HL-60 (cell line): ENCODE results near the gene SASH3.

ENCODE experiments used
- CTCF ChIP-seq: IDR thresholded peaks from one replicate; pipeline ENCODE4 v1.5.1; 2011; ENCODE audit warnings: low read length, control low read depth, inconsistent platforms; ENCODE audit not compliant: insufficient read depth
- GABPA ChIP-seq: IDR thresholded peaks from 2 replicates; pipeline ENCODE4 v1.6.1; 2012; ENCODE audit warnings: low read depth
- POLR2AphosphoS5 ChIP-seq: IDR thresholded peaks from 2 replicates; pipeline ENCODE4 v1.6.1; 2012; ENCODE audit warnings: low read depth
- TF ChIP-seq, protein P1 (sequence below): IDR thresholded peaks from 2 replicates; pipeline ENCODE4 v1.6.1; 2012; ENCODE audit warnings: low read depth; ENCODE audit not compliant: insufficient replicate concordance

DNA sequence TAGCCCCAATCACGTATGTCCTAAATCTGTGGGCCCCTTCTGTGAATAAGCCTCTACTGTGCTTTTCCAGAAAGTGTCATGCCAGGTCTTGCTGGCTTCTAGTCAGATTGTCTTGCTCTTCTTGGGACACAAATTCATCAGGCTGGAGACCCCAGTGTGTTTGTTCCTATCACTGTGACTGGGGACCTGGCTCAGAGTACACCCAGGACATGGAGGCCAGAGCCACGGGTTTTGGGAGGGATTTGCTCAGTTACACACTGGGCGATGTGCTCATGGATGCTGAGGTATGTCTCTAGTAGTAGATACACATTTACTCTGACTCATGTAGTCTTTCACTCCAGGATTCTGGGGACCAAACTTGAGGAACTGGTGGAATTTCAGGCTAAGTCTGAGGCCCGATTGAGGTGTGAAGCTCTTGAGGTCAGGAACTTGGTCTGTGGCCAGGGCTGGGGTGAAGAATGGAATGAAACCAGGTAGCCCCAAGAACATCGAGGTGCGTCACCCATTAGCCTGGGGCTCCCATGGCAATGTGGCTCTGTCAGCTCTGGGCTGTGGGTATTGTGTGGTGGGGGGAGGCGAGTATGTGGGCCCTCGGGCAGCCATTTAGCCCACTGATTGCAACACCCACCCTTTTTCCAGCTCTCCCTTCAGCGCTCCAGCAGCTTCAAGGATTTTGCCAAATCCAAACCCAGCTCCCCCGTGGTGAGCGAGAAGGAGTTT lies 7.7 kb downstream of the SASH3 start:
- TF ChIP-seq CTCF (no peak), GABPA (no peak), POLR2AphosphoS5 (no peak)
- TF ChIP-seq, protein P1, sequence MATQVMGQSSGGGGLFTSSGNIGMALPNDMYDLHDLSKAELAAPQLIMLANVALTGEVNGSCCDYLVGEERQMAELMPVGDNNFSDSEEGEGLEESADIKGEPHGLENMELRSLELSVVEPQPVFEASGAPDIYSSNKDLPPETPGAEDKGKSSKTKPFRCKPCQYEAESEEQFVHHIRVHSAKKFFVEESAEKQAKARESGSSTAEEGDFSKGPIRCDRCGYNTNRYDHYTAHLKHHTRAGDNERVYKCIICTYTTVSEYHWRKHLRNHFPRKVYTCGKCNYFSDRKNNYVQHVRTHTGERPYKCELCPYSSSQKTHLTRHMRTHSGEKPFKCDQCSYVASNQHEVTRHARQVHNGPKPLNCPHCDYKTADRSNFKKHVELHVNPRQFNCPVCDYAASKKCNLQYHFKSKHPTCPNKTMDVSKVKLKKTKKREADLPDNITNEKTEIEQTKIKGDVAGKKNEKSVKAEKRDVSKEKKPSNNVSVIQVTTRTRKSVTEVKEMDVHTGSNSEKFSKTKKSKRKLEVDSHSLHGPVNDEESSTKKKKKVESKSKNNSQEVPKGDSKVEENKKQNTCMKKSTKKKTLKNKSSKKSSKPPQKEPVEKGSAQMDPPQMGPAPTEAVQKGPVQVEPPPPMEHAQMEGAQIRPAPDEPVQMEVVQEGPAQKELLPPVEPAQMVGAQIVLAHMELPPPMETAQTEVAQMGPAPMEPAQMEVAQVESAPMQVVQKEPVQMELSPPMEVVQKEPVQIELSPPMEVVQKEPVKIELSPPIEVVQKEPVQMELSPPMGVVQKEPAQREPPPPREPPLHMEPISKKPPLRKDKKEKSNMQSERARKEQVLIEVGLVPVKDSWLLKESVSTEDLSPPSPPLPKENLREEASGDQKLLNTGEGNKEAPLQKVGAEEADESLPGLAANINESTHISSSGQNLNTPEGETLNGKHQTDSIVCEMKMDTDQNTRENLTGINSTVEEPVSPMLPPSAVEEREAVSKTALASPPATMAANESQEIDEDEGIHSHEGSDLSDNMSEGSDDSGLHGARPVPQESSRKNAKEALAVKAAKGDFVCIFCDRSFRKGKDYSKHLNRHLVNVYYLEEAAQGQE = no peak
